HepG2 (cell line): ENCODE measurements around the gene SEZ6. TPM values are rescaled to one million over a fixed set of nuclear protein-coding genes. Genes with fewer than 3 reads are reported as not detected.
A peak's percentile ranks its signal among the peaks of the same experiment; 100 is the strongest.

Source experiments
- NR3C1 ChIP-seq: sonication (generic); formaldehyde crosslinking; IDR thresholded peaks from 2 replicates; pipeline ENCODE4 v1.4.0; 2020; ENCODE audit warnings: missing genetic modification reagents
- PHF8 ChIP-seq: sonication (generic); formaldehyde crosslinking; IDR thresholded peaks from 2 replicates; pipeline ENCODE4 v1.5.0; 2020; ENCODE audit warnings: missing genetic modification reagents
- TBL1XR1 ChIP-seq: fragments of 150-350 bp; IDR thresholded peaks from 2 replicates; pipeline ENCODE4 v1.6.1; 2014; ENCODE audit warnings: borderline replicate concordance, low read length; ENCODE audit not compliant: partially characterized antibody
- ZBTB34 ChIP-seq: sonication (generic); formaldehyde crosslinking; IDR thresholded peaks from 2 replicates; pipeline ENCODE4 v1.8.0; 2022; ENCODE audit warnings: mild to moderate bottlenecking, missing genetic modification reagents
- ZFP91 ChIP-seq: sonication (generic); formaldehyde crosslinking; IDR thresholded peaks from 2 replicates; pipeline ENCODE4 v1.9.0; 2022; ENCODE audit warnings: missing genetic modification reagents, mild to moderate bottlenecking, borderline replicate concordance
- ZNF30 ChIP-seq: sonication (generic); formaldehyde crosslinking; IDR thresholded peaks from 2 replicates; pipeline ENCODE4 v1.5.0; 2020; ENCODE audit warnings: mild to moderate bottlenecking, missing genetic modification reagents
- polyA plus RNA-seq, 8 experiments: library from polyadenylated mRNA; depleted of rRNA in 3 of 8; stranded (reverse) in 7 of 8; unstranded in 1 of 8; fragments of >200 nt; fragmentation: Illumina TruSeq in 4 of 8; extraction: Trizol in 4 of 8; gene quantifications; 2 replicates each; pipeline versions ENCODE4 v1.2.1 to v1.2.3, GENCODE V29; 2011 to 2016; ENCODE audit warnings: low read depth in 4 of 8, missing spikeins in 1 of 8, mixed read lengths in 1 of 8; ENCODE audit not compliant: insufficient read depth in 1 of 8
- total RNA-seq, 5 experiments: library from RNA; depleted of rRNA; stranded (reverse); fragments of >200 nt; fragmentation: Illumina TruSeq; extraction: Trizol; gene quantifications; 2 replicates each; pipeline ENCODE4 v1.2.3, GENCODE V29; 2016; ENCODE audit warnings: low read depth in 1 of 5
- TF ChIP-seq, protein P1 (sequence below), 2 experiments: sonication (generic) in 1 of 2; formaldehyde crosslinking in 1 of 2; IDR thresholded peaks; 2 replicates each; pipeline versions ENCODE4 v1.6.1 to v1.9.0; 2014 to 2022; ENCODE audit warnings: antibody characterized with exemption in 1 of 2, borderline replicate concordance in 1 of 2, inconsistent platforms in 1 of 2, low read depth in 1 of 2, missing genetic modification reagents in 1 of 2
- TF ChIP-seq, protein P2 (sequence below): sonication (generic); formaldehyde crosslinking; IDR thresholded peaks from 2 replicates; pipeline ENCODE4 v1.4.0; 2020; ENCODE audit warnings: missing genetic modification reagents, borderline replicate concordance
- TF ChIP-seq, protein P3 (sequence below): sonication (generic); formaldehyde crosslinking; IDR thresholded peaks from 2 replicates; pipeline ENCODE4 v1.8.0; 2022; ENCODE audit warnings: mild to moderate bottlenecking, missing genetic modification reagents, moderate library complexity
- TF ChIP-seq, protein P4 (sequence below): sonication (generic); formaldehyde crosslinking; IDR thresholded peaks from 2 replicates; pipeline ENCODE4 v1.8.1; 2023; ENCODE audit warnings: missing genetic modification reagents, inconsistent platforms, borderline replicate concordance

Gene SEZ6
- total and polyA plus RNA-seq, 2 of the 13 experiments (the other 11 are each of a cell fraction or from before 2014, with no cell fraction given): not detected

GRCh38 chr17:28951428-28951990, 54.3 kb downstream of the SEZ6 start, which contains the start of gene PHF12 (continued):
- TF ChIP-seq, protein P1, sequence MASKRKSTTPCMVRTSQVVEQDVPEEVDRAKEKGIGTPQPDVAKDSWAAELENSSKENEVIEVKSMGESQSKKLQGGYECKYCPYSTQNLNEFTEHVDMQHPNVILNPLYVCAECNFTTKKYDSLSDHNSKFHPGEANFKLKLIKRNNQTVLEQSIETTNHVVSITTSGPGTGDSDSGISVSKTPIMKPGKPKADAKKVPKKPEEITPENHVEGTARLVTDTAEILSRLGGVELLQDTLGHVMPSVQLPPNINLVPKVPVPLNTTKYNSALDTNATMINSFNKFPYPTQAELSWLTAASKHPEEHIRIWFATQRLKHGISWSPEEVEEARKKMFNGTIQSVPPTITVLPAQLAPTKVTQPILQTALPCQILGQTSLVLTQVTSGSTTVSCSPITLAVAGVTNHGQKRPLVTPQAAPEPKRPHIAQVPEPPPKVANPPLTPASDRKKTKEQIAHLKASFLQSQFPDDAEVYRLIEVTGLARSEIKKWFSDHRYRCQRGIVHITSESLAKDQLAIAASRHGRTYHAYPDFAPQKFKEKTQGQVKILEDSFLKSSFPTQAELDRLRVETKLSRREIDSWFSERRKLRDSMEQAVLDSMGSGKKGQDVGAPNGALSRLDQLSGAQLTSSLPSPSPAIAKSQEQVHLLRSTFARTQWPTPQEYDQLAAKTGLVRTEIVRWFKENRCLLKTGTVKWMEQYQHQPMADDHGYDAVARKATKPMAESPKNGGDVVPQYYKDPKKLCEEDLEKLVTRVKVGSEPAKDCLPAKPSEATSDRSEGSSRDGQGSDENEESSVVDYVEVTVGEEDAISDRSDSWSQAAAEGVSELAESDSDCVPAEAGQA (IDR thresholded peaks at IDR 0.05; ENCODE audit: low read depth): peak; percentile 66; the same call in 1 of the 2 replicates
- TF ChIP-seq, protein P1 (CRISPR knock-in tag; IDR thresholded peaks at IDR 0.05; ENCODE audit: borderline replicate concordance): no peak
- TF ChIP-seq, protein P2, sequence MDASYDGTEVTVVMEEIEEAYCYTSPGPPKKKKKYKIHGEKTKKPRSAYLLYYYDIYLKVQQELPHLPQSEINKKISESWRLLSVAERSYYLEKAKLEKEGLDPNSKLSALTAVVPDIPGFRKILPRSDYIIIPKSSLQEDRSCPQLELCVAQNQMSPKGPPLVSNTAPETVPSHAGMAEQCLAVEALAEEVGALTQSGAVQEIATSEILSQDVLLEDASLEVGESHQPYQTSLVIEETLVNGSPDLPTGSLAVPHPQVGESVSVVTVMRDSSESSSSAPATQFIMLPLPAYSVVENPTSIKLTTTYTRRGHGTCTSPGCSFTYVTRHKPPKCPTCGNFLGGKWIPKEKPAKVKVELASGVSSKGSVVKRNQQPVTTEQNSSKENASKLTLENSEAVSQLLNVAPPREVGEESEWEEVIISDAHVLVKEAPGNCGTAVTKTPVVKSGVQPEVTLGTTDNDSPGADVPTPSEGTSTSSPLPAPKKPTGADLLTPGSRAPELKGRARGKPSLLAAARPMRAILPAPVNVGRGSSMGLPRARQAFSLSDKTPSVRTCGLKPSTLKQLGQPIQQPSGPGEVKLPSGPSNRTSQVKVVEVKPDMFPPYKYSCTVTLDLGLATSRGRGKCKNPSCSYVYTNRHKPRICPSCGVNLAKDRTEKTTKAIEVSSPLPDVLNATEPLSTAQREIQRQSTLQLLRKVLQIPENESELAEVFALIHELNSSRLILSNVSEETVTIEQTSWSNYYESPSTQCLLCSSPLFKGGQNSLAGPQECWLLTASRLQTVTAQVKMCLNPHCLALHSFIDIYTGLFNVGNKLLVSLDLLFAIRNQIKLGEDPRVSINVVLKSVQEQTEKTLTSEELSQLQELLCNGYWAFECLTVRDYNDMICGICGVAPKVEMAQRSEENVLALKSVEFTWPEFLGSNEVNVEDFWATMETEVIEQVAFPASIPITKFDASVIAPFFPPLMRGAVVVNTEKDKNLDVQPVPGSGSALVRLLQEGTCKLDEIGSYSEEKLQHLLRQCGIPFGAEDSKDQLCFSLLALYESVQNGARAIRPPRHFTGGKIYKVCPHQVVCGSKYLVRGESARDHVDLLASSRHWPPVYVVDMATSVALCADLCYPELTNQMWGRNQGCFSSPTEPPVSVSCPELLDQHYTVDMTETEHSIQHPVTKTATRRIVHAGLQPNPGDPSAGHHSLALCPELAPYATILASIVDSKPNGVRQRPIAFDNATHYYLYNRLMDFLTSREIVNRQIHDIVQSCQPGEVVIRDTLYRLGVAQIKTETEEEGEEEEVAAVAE (CRISPR knock-in tag): no peak
- no peak for TF ChIP-seq ZFP91
- no peak for TF ChIP-seq ZBTB34 (CRISPR knock-in tag)
- TF ChIP-seq, protein P3, sequence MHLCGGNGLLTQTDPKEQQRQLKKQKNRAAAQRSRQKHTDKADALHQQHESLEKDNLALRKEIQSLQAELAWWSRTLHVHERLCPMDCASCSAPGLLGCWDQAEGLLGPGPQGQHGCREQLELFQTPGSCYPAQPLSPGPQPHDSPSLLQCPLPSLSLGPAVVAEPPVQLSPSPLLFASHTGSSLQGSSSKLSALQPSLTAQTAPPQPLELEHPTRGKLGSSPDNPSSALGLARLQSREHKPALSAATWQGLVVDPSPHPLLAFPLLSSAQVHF (CRISPR knock-in tag): no peak
- no peak for TF ChIP-seq TBL1XR1
- no peak for TF ChIP-seq ZNF30 (CRISPR knock-in tag)
- no peak for TF ChIP-seq NR3C1 (CRISPR knock-in tag)
- TF ChIP-seq PHF8 (CRISPR knock-in tag): peak; percentile 73
- TF ChIP-seq, protein P4, sequence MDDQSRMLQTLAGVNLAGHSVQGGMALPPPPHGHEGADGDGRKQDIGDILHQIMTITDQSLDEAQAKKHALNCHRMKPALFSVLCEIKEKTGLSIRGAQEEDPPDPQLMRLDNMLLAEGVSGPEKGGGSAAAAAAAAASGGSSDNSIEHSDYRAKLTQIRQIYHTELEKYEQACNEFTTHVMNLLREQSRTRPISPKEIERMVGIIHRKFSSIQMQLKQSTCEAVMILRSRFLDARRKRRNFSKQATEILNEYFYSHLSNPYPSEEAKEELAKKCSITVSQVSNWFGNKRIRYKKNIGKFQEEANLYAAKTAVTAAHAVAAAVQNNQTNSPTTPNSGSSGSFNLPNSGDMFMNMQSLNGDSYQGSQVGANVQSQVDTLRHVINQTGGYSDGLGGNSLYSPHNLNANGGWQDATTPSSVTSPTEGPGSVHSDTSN (CRISPR knock-in tag): no peak
